ENCODE measurements around the gene S100A2.

Gene S100A2

DNA sequence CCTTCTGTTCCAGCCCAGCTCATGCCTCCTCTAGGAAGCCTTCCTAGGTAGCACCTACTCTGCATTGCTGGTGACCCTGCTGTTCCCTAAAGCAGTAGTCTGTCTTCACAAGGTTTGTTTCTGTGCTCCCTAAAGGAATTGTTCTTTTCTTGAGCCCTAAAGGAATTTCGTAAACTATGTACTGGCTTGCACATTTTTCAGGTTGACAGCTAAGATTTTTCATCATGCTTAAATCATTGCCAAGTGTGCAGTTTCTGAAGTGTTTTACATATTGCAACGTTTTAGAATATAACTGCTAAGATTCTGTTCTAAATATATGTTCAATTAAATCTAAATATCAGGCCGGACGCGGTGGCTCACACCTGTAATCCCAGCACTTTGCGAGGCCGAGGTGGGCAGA lies 34.2 kb upstream of the S100A2 start:
- peaks cover 59% of the 10 kb centered on the region for H3K4me1 ChIP-seq (ENCODE audit: low read length)
- no peaks in the 10 kb centered on the region for H3K27me3 ChIP-seq (ENCODE audit: low read depth, low read length)
- no peaks in the 10 kb centered on the region for H3K36me3 ChIP-seq (replicated peaks; ENCODE audit: low read depth, low read length)
- peak overlapping the region; percentile 9; the same call in 1 of the 2 replicates for H3K4me2 ChIP-seq (ENCODE audit: low read length)
- no peaks in the 10 kb centered on the region for H3K79me2 ChIP-seq (ENCODE audit: low read length)
- H2AFZ ChIP-seq (ENCODE audit: low read depth, low read length), result 0 out of 2 replicates have a peak overlapping the region, but pooled peaks have one; percentile 26
- no peaks in the 10 kb centered on the region for H4K20me1 ChIP-seq (ENCODE audit: insufficient read depth, low read length)
- TF ChIP-seq, protein P1, sequence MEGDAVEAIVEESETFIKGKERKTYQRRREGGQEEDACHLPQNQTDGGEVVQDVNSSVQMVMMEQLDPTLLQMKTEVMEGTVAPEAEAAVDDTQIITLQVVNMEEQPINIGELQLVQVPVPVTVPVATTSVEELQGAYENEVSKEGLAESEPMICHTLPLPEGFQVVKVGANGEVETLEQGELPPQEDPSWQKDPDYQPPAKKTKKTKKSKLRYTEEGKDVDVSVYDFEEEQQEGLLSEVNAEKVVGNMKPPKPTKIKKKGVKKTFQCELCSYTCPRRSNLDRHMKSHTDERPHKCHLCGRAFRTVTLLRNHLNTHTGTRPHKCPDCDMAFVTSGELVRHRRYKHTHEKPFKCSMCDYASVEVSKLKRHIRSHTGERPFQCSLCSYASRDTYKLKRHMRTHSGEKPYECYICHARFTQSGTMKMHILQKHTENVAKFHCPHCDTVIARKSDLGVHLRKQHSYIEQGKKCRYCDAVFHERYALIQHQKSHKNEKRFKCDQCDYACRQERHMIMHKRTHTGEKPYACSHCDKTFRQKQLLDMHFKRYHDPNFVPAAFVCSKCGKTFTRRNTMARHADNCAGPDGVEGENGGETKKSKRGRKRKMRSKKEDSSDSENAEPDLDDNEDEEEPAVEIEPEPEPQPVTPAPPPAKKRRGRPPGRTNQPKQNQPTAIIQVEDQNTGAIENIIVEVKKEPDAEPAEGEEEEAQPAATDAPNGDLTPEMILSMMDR (IDR thresholded peaks at IDR 0.05; ENCODE audit: low read depth, low read length), result no peak
- TF ChIP-seq EZH2phosphoT487 (IDR thresholded peaks at IDR 0.05; ENCODE audit: low read depth), result no peak
- H3K27ac ChIP-seq (ENCODE audit: low read length), result peak overlapping the region; percentile 95
- no peaks in the 10 kb centered on the region for H3K9me3 ChIP-seq (ENCODE audit: insufficient read depth, low read length)
- no peak overlapping the region for H3K4me3 ChIP-seq (ENCODE audit: low read length)
- H3K9ac ChIP-seq (ENCODE audit: low read length), result peak overlapping the region; percentile 20; the same call in 1 of the 2 replicates

DNA sequence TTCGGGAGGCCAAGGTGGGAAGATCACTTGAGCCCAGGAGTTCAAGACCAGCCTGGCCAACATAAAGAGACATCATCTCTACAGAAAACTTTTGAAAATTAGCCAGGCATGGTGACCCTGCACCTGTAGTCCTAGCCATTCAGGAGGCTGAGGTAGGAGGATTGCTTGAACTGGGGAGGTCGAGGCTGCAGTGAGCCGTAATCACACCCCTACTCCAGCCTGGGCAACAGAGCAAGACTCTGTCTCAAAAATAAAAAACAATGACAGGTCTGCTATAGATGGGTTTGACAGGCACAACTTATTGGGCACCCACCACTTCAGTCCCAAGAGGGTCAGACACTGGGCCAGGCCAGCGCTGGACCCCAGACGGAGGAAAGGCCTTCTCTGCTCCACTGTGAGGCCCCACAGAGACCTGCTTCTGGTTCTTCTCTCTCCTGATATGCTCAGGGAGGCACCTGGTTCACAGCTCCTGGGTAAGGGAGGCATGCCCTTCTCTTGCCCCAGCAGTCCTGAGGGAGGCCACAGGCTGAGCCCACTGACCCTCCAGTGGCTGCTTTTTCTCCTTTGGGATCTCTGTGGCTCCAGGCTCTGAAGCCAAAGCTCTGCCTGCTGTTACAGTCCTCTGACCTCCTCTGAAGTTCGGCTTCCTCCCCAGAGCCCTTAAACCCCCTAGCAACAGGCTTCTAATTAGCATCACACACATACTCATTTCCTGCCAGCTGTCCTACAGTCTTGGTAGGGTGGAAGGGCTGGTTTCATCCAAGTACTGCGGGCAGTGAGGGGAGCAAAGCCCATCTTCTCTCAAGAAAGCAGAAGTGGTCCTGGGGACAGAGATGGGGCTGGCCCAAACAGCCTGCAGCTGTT lies 32.9 kb upstream of the S100A2 start:
- Histone ChIP-seq H3K27ac (ENCODE audit: low read length) (peak overlapping the region; percentile 95), H3K79me2 (ENCODE audit: low read length) (no peaks in the 10 kb centered on the region), H3K36me3 (replicated peaks; ENCODE audit: low read depth, low read length) (no peaks in the 10 kb centered on the region), H3K9ac (ENCODE audit: low read length) (peak overlapping the region; percentile 87), H4K20me1 (ENCODE audit: insufficient read depth, low read length) (no peaks in the 10 kb centered on the region), H3K9me3 (ENCODE audit: insufficient read depth, low read length) (no peaks in the 10 kb centered on the region), H3K4me3 (ENCODE audit: low read length) (peak overlapping the region; percentile 57), H3K4me2 (ENCODE audit: low read length) (peak overlapping the region; percentile 77), H3K27me3 (ENCODE audit: low read depth, low read length) (no peaks in the 10 kb centered on the region), H3K4me1 (ENCODE audit: low read length) (peaks cover 49% of the 10 kb centered on the region), H2AFZ (ENCODE audit: low read depth, low read length) (no peak overlapping the region)
- no peak for TF ChIP-seq EZH2phosphoT487 (IDR thresholded peaks at IDR 0.05; ENCODE audit: low read depth)
- TF ChIP-seq, protein P1 (IDR thresholded peaks at IDR 0.05; ENCODE audit: low read depth, low read length), result no peak

DNA sequence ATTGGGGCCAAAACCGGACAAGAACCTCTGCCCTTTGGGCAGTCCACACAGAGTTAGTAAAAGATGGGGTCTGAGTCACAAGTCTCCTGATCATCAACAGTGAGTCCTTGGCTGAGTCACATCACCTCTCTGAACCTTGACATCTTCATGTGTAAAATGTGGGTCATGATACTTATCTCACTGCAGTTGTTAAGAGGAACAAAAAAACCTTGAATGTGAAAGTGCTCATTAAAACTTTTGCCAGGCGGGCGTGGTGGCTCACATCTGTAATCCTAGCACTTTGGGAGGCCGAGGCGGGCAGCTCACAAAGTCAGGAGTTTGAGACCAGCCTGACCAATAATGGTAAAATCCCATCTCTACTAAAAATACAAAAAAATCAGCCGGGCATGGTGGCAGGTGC lies 31.6 kb upstream of the S100A2 start:
- TF ChIP-seq, protein P1 (IDR thresholded peaks at IDR 0.05; ENCODE audit: low read depth, low read length), result no peak
- no peak for TF ChIP-seq EZH2phosphoT487 (IDR thresholded peaks at IDR 0.05; ENCODE audit: low read depth)
- Histone ChIP-seq H3K27ac (ENCODE audit: low read length) (peak overlapping the region; percentile 95), H3K9me3 (ENCODE audit: insufficient read depth, low read length) (no peaks in the 10 kb centered on the region), H3K79me2 (ENCODE audit: low read length) (no peaks in the 10 kb centered on the region), H3K27me3 (ENCODE audit: low read depth, low read length) (no peaks in the 10 kb centered on the region), H4K20me1 (ENCODE audit: insufficient read depth, low read length) (no peaks in the 10 kb centered on the region), H2AFZ (ENCODE audit: low read depth, low read length) (no peak overlapping the region), H3K4me2 (ENCODE audit: low read length) (peak overlapping the region; percentile 77), H3K4me1 (ENCODE audit: low read length) (peaks cover 55% of the 10 kb centered on the region), H3K36me3 (replicated peaks; ENCODE audit: low read depth, low read length) (no peaks in the 10 kb centered on the region), H3K4me3 (ENCODE audit: low read length) (no peak overlapping the region), H3K9ac (ENCODE audit: low read length) (peak overlapping the region; percentile 87; the same call in 1 of the 2 replicates)

DNA sequence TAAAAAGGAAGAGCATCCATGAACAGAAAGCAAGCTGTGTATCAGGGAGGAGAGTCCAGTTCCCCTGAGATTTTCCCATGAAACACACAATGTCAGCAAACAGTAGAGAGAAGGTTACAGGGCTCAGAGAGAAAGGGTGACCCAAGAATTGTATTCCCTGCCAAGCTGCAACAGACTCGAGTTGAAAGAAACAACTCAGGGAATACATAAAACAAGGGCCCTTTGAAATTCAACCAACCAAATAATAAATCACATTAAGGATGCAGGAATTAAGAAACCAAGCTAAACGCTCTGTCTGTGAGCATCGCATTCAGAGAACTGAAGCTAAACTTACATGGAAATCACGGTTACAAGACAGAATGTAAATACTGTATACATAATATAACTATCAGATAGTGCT lies 27.1 kb upstream of the S100A2 start:
- Histone ChIP-seq H3K36me3 (replicated peaks; ENCODE audit: low read depth, low read length) (no peaks in the 10 kb centered on the region), H4K20me1 (ENCODE audit: insufficient read depth, low read length) (no peaks in the 10 kb centered on the region), H3K27me3 (ENCODE audit: low read depth, low read length) (no peaks in the 10 kb centered on the region), H3K9ac (ENCODE audit: low read length) (peak overlapping the region; percentile 2; the same call in 1 of the 2 replicates), H2AFZ (ENCODE audit: low read depth, low read length) (peak overlapping the region; percentile 88), H3K4me2 (ENCODE audit: low read length) (peak overlapping the region; percentile 0; the same call in 1 of the 2 replicates), H3K27ac (ENCODE audit: low read length) (peak overlapping the region; percentile 3; the same call in 1 of the 2 replicates), H3K4me3 (ENCODE audit: low read length) (no peak overlapping the region), H3K4me1 (ENCODE audit: low read length) (peaks cover 37% of the 10 kb centered on the region), H3K79me2 (ENCODE audit: low read length) (no peaks in the 10 kb centered on the region), H3K9me3 (ENCODE audit: insufficient read depth, low read length) (no peaks in the 10 kb centered on the region)
- no peak for TF ChIP-seq EZH2phosphoT487 (IDR thresholded peaks at IDR 0.05; ENCODE audit: low read depth)
- TF ChIP-seq, protein P1 (IDR thresholded peaks at IDR 0.05; ENCODE audit: low read depth, low read length), result no peak

Data from OCI-LY3 (cell line).